ENCODE results near the gene ZNF805.
A peak's percentile ranks its signal among the peaks of the same experiment; 100 is the strongest.

Gene ZNF805

GRCh38 chr19:57233207-57233606 is 7.2 kb upstream of the ZNF805 start (continued):
- TF ChIP-seq ZNF280C (tag by site-specific recombination; IDR thresholded peaks at IDR 0.05), result no peak

GRCh38 chr19:57239982-57240310 is 486 bp upstream of the ZNF805 start:
- CTCF ChIA-PET, result no interaction called here
- peak overlapping the region; percentile 93 for H3K4me3 ChIP-seq (ENCODE audit: low read depth, low read length)
- TF ChIP-seq OSR2 (tag by site-specific recombination; IDR thresholded peaks at IDR 0.05) (no peak), ZNF518A (tag by site-specific recombination; conservative IDR thresholded peaks at IDR 0.05; ENCODE audit: low read depth) (no peak), ZNF610 (tag by site-specific recombination; IDR thresholded peaks at IDR 0.05; ENCODE audit: borderline replicate concordance) (no peak), ZNF785 (tag by site-specific recombination; IDR thresholded peaks at IDR 0.05) (no peak), KLF16 (tag by site-specific recombination; IDR thresholded peaks at IDR 0.05) (no peak), SCRT2 (tag by site-specific recombination; IDR thresholded peaks at IDR 0.05) (no peak), ZNF596 (tag by site-specific recombination; IDR thresholded peaks at IDR 0.05) (no peak), ZNF112 (tag by site-specific recombination; IDR thresholded peaks at IDR 0.05) (no peak), ZNF302 (tag by site-specific recombination; IDR thresholded peaks at IDR 0.05; ENCODE audit: low read depth) (no peak), ZNF10 (tag by site-specific recombination; IDR thresholded peaks at IDR 0.05) (no peak), ZNF214 (tag by site-specific recombination; IDR thresholded peaks at IDR 0.05; ENCODE audit: borderline replicate concordance) (no peak), ZSCAN18 (tag by site-specific recombination; IDR thresholded peaks at IDR 0.05) (no peak), ZBTB17 (tag by site-specific recombination; IDR thresholded peaks at IDR 0.05) (no peak), ZNF658 (tag by site-specific recombination; IDR thresholded peaks at IDR 0.05) (no peak), ZNF26 (tag by site-specific recombination; IDR thresholded peaks at IDR 0.05) (no peak), REST (tag by site-specific recombination; IDR thresholded peaks at IDR 0.05) (no peak), ZBTB26 (tag by site-specific recombination; optimal IDR thresholded peaks at IDR 0.05) (no peak), ZNF175 (tag by site-specific recombination; IDR thresholded peaks at IDR 0.05) (no peak), ZNF544 (tag by site-specific recombination; IDR thresholded peaks at IDR 0.05) (no peak)
- H3K36me3 ChIP-seq (ENCODE audit: control insufficient read depth in 2 of 2, insufficient read depth in 1 of 2, low read length in 2 of 2), result peaks cover 9 to 25% of the 10 kb centered on the region in 2 experiments
- H3K27ac ChIP-seq (ENCODE audit: extremely low read depth, low read depth, low read length), result peak overlapping the region; percentile 67
- no peaks in the 10 kb centered on the region for H3K9me3 ChIP-seq (ENCODE audit: control insufficient read depth, insufficient read depth, low read depth, low read length)
- POLR2A ChIA-PET, result interaction anchor here (0.8 to 1.5 kb wide), 3 partner anchors 48 to 248 kb away, joined by 3 to 5 read pairs (median 3); partner anchors contain the start of genes ZNF264 and ZNF419
- no peaks in the 10 kb centered on the region; the same call in 1 of the 2 replicates for H3K4me1 ChIP-seq (ENCODE audit: control insufficient read depth, insufficient read depth, low read length)
